ENCODE measurements around the gene DIAPH2. TPM values are rescaled to one million over a fixed set of nuclear protein-coding genes. Genes with fewer than 3 reads are reported as not detected.

DIAPH2 gene
- total RNA-seq, 4 donors from 2014 or later: 39.5 to 61.0 (median 56.5) TPM

GRCh38 chrX:97021680-97022079 lies 337.0 kb downstream of the DIAPH2 start:
- Histone ChIP-seq H3K27ac (no peak overlapping the region), H3K4me1 (no peaks in the 10 kb centered on the region), H3K4me3 (no peak overlapping the region), H3K9me3 (no peaks in the 10 kb centered on the region), H3K27me3 (no peaks in the 10 kb centered on the region), H3K36me3 (no peaks in the 10 kb centered on the region)
- in situ Hi-C loops (cut with MboI; ENCODE audit: low pct_ligation_motif_present in 1 of 4, low pct_unique_long_range_greater_than_20kb in 1 of 4, low sequenced_read_pairs in 3 of 4) (no loop called here), intact Hi-C loops (cut with DNase I; ENCODE audit: low total_unique reads) (no loop called here)
- DNase-seq: no peak
- WGBS, 2 donors (ENCODE audit: low coverage in 1 of 2): 77 to 81% methylated on average over 3 of the region's 3 CpGs
- TF ChIP-seq, protein P1, sequence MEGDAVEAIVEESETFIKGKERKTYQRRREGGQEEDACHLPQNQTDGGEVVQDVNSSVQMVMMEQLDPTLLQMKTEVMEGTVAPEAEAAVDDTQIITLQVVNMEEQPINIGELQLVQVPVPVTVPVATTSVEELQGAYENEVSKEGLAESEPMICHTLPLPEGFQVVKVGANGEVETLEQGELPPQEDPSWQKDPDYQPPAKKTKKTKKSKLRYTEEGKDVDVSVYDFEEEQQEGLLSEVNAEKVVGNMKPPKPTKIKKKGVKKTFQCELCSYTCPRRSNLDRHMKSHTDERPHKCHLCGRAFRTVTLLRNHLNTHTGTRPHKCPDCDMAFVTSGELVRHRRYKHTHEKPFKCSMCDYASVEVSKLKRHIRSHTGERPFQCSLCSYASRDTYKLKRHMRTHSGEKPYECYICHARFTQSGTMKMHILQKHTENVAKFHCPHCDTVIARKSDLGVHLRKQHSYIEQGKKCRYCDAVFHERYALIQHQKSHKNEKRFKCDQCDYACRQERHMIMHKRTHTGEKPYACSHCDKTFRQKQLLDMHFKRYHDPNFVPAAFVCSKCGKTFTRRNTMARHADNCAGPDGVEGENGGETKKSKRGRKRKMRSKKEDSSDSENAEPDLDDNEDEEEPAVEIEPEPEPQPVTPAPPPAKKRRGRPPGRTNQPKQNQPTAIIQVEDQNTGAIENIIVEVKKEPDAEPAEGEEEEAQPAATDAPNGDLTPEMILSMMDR (IDR thresholded peaks at IDR 0.05): no peak
- no peak for TF ChIP-seq POLR2AphosphoS5 (IDR thresholded peaks at IDR 0.05)
- TF ChIP-seq EP300 (IDR thresholded peaks at IDR 0.05; ENCODE audit: low read depth): no peak
- no peak for TF ChIP-seq POLR2A (IDR thresholded peaks at IDR 0.05)

- intact Hi-C loops (cut with DNase I; ENCODE audit: low total_unique reads): no loop called here
- TF ChIP-seq POLR2AphosphoS5 (IDR thresholded peaks at IDR 0.05) (no peak), POLR2A (IDR thresholded peaks at IDR 0.05) (no peak), EP300 (IDR thresholded peaks at IDR 0.05; ENCODE audit: low read depth) (no peak)
- TF ChIP-seq, protein P1 (IDR thresholded peaks at IDR 0.05): no peak
- DNase-seq: no peak
Observed at GRCh38 chrX:97026406-97026805, 341.8 kb downstream of the DIAPH2 start.

DNA sequence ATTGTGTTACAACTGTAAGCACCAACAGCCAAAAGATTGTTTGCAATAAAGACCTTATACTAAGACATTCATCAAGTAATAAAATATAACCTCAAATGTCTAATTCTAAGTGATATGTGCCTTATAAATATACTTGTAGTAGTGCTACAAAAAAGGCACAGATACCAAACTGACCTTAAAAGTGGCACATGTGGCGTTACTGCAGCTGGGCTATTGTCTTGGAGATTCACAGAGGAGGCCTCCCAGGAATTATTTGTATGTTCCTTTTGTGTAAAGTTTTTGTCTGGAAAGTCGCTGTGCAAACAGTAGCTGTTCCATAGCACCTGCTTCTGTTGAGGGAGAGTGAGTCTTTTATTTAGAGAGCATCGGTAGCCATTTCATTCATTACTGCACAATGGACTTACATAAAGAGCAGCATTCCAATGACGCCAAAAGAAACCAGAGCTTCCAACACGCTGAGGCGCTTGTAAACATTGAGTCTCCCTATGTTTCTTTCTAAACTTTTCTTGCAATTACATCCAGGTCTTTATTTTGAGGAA lies 342.8 kb downstream of the DIAPH2 start:
- Histone ChIP-seq H3K9me3 (no peaks in the 10 kb centered on the region), H3K4me3 (no peak overlapping the region), H3K4me1 (no peaks in the 10 kb centered on the region), H3K27me3 (no peaks in the 10 kb centered on the region), H3K36me3 (no peaks in the 10 kb centered on the region), H3K27ac (no peak overlapping the region)
- in situ Hi-C loops (cut with MboI; ENCODE audit: low pct_ligation_motif_present in 1 of 4, low pct_unique_long_range_greater_than_20kb in 1 of 4, low sequenced_read_pairs in 3 of 4): no loop called here
- intact Hi-C loops (cut with DNase I; ENCODE audit: low total_unique reads): no loop called here
- DNase-seq: no peak
- WGBS, 2 donors (ENCODE audit: low coverage in 1 of 2): 39 to 68% methylated on average over 3 to 6 of the region's 6 CpGs
- TF ChIP-seq, protein P1 (IDR thresholded peaks at IDR 0.05): no peak
- TF ChIP-seq POLR2AphosphoS5 (IDR thresholded peaks at IDR 0.05) (no peak), EP300 (IDR thresholded peaks at IDR 0.05; ENCODE audit: low read depth) (no peak), POLR2A (IDR thresholded peaks at IDR 0.05) (no peak)

More at GRCh38 chrX:97026406-97026805, 341.8 kb downstream of the DIAPH2 start:
- no peaks in the 10 kb centered on the region for H3K27me3 ChIP-seq
- WGBS, 2 donors (ENCODE audit: low coverage in 1 of 2): 64% methylated on average over 2 of the region's 2 CpGs; no CpG with 5 or more reads in 1 of the 2 donors
- in situ Hi-C loops (cut with MboI; ENCODE audit: low pct_ligation_motif_present in 1 of 4, low pct_unique_long_range_greater_than_20kb in 1 of 4, low sequenced_read_pairs in 3 of 4): no loop called here
- no peak overlapping the region for H3K27ac ChIP-seq
- H3K36me3 ChIP-seq: no peaks in the 10 kb centered on the region
- H3K4me3 ChIP-seq: no peak overlapping the region
- no peaks in the 10 kb centered on the region for H3K9me3 ChIP-seq
- H3K4me1 ChIP-seq: no peaks in the 10 kb centered on the region

DNA sequence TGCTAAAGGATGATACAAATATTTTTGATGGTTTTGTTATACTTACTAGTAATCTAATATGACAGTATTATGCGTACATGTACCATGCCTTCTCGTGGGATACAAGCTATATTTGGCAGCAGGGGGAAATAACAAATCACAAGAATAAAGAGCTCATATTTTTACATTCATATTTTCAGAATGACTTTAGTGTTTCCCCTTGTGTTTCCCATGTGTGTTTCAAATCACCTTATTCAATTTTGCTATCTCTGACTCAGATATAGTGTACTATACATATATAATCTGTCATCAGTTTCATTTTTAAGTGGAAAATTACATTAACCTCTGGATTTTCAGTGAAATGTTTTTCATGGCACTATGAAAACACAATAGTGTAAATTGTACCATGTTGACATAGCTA lies 345.8 kb downstream of the DIAPH2 start:
- Histone ChIP-seq H3K9me3 (no peaks in the 10 kb centered on the region), H3K27ac (no peak overlapping the region), H3K4me3 (no peak overlapping the region), H3K4me1 (no peaks in the 10 kb centered on the region), H3K27me3 (no peaks in the 10 kb centered on the region), H3K36me3 (no peaks in the 10 kb centered on the region)
- 55 to 67% methylated on average over 2 of the region's 2 CpGs for WGBS, 2 donors (ENCODE audit: low coverage in 1 of 2)
- intact Hi-C loops (cut with DNase I; ENCODE audit: low total_unique reads) (no loop called here), in situ Hi-C loops (cut with MboI; ENCODE audit: low pct_ligation_motif_present in 1 of 4, low pct_unique_long_range_greater_than_20kb in 1 of 4, low sequenced_read_pairs in 3 of 4) (no loop called here)
- DNase-seq: no peak
- TF ChIP-seq, protein P1 (IDR thresholded peaks at IDR 0.05): no peak
- TF ChIP-seq POLR2AphosphoS5 (IDR thresholded peaks at IDR 0.05) (no peak), EP300 (IDR thresholded peaks at IDR 0.05; ENCODE audit: low read depth) (no peak), POLR2A (IDR thresholded peaks at IDR 0.05) (no peak)
